Mesenteric fat pad (tissue), 1 donor: ENCODE measurements around the gene DZIP1. TPM values are rescaled to one million over a fixed set of nuclear protein-coding genes. Genes with fewer than 3 reads are reported as not detected.
"Not testable (repeated sequence)": the region's sequence is repeated elsewhere in the genome, so short reads cannot be mapped to it uniquely, and the experiment has no call there.

ENCODE experiments used
- DNase-seq: peaks from one replicate; pipeline ENCODE4 v3.0.0-alpha.2; 2020; ENCODE audit warnings: low spot score
- total RNA-seq: library from RNA; stranded (reverse); fragmentation: NEBNext Ultra II Directional; extraction: Animal tissue kit (Norgen Biotek cat#: 25700); gene quantifications from one replicate; pipeline ENCODE4 v1.2.1, GENCODE V29; 2021
- donor health status: DM: yes; HTN: yes; CAD: no.

The DZIP1 gene
- total RNA-seq, 1 donor from 2014 or later: 7.8 TPM

DNA sequence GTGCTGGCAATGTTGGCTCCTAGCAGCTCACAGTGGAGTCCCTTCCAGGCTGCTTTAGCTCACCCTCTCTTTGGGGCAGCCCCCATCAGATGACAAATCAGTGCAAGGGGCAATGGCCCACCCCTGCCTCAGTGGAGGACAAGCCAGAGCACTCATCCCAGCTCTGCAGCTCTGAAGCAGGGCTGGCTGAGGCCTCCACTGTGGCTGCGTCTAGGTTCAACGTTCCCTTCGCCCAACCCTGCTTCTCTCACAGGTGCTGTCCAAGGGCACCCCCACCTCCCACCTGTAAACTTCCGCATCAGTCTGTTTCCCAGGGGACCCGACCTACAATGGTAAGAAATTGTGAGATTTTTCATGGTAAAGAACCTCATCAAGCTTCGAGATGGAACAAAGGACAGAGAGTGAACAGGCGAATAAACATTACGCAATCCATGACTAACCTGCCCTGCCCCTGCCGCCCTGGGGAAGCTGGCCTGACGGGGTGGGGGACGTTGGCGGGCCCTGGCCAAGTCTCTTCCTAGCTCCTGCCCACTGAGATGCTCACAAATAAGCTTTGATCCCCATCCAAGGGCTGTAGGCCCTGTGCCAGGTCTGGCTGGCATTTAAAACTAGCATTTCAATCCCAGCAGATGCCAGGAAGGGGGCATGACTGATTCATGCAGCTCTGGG is 40.5 kb downstream of the DZIP1 start:
- DNase-seq: no peak

DNA sequence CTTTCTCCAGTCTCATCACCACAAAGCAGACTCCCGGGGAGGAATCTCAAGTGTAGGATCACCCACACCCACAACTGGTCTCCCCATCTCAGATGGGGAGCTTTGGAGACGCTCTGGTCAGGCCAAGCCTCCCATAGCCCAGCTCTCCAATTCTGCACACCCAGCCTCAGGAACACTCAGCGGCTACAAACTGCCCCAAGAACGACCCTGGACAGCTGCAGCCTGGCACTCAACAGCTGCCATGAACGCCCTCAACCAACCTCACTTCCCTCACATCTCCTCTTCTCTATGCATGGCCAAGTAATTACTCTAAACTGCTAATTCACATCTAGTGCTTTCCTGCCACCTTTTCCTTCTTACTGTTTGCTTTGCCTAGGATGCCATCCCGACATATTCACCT is 42.6 kb downstream of the DZIP1 start:
- no peak for DNase-seq

- no peak for DNase-seq
These were observed 43.3 kb downstream of the DZIP1 start for GRCh38 chr13:95601216-95601615.

GRCh38 chr13:95596701-95597100 is 47.8 kb downstream of the DZIP1 start:
- no peak for DNase-seq

- DNase-seq: no peak
These were observed 51.0 kb downstream of the DZIP1 start for GRCh38 chr13:95593462-95593861.

- no peak for DNase-seq
These were observed 55.8 kb downstream of the DZIP1 start for GRCh38 chr13:95588721-95589120.

- no peak for DNase-seq
These were observed 56.4 kb downstream of the DZIP1 start for GRCh38 chr13:95588134-95588533.

GRCh38 chr13:95585867-95586266 is 58.6 kb downstream of the DZIP1 start:
- DNase-seq: no peak

DNA sequence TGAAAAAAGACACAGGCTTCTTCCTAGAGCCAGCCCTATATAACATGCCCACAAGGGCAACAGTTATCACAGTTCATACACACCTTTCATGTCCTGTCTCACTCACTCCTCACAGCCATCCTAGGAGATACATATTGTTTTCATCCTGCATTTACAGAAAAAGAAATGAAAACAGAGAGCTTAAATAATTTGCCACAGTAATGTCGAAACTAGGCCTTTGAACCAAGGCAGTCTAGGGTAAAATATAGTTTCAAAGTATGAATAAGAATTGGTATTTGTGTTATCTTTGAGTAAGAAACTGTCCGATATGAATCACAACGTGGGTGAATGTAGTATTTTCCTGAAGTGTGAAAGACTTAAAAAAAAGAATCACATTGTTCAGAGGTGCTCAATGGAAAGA is 65.2 kb downstream of the DZIP1 start:
- no peak for DNase-seq

- no peak for DNase-seq
These were observed 71.3 kb downstream of the DZIP1 start for GRCh38 chr13:95573221-95573620.

- DNase-seq: no peak
These were observed 72.6 kb downstream of the DZIP1 start for GRCh38 chr13:95571941-95572340.

DNA sequence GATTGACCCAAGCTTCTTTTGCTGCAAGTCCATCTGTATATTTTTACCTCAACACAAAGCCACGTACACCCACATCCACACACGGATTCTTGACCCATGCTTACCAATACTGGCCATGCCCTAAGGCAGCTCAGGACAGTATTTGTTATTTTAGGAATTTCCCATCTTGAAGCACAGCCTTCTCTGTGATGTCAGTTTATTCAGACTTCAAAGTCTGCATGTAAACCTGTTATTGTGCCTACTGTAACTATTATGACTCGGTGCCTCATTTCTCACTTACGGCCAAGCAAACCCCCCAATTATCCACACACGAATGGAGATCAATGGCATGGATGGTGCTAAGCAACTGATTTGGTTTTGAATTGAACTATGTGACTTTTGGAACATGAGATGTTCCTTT is 74.5 kb downstream of the DZIP1 start:
- no peak for DNase-seq

DNA sequence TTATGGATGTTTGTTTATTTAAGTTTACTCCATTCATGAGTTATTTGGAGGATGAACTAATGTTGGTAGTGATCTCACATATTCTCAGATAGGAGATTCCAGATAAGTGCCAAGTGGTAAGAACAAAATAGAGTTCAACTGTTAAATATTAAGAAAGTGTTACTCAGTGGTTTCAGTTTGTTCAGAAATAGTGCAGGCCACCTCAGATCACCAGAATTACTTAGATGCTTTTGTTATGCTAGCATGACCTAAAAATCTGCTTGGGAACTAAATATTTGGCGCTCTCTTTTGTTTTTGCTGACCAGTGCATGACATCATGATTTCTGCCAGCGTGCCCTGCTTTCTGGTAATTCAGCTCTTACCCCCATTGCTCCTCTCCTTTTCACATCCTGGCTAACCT is 76.4 kb downstream of the DZIP1 start:
- DNase-seq: no peak

GRCh38 chr13:95565758-95566157 is 78.7 kb downstream of the DZIP1 start:
- DNase-seq: not testable (repeated sequence)

DNA sequence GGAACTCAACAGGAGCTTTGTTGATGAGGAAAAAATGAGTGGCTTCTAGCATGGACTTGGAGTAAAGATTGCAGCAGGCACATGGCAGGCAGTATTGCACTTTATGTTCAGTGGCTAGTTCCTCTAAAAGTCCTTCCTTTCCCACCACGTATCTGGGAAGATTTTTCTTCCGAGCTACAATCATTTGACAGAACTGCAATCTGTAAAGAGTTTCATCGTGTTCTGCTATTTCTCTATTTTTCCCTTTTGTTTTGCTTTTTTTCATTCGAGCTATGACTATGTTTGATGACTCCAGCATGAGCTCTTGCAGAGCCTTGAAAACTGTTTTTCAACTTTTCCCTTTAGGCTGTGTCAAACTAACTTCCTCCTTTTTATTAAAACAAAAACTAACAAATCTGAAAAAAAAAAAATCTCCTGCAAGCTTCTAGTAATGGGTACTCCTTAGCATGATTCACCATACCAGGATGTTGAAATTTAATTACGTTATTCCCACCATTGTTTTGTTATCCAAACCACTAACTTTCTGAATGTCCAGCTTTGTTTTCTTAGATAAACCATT is 79.7 kb downstream of the DZIP1 start:
- no peak for DNase-seq

DNA sequence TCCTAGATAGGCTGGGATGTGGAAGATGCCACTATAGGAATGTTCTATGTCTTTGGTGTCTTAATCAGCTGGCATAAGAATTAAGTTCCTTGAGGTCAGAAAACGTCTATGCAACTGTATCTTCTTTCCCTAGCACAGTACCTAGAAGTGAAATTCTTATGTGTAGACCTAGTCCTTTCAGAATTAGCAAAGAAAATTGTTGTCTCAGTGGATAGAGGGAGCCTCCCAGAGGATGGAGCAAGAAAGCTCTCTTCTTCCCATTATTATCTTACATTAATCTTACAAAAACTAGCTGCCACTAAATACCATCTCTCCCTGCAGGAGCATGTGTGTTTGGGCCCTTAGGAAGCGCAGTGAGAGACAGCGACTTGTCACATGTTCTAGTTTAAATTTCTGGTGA is 80.4 kb downstream of the DZIP1 start:
- no peak for DNase-seq

- DNase-seq: no peak
These were observed 84.1 kb downstream of the DZIP1 start for GRCh38 chr13:95560387-95560786.

GRCh38 chr13:95559100-95559499 is 85.4 kb downstream of the DZIP1 start:
- DNase-seq: no peak

GRCh38 chr13:95557013-95557412 is 87.5 kb downstream of the DZIP1 start:
- DNase-seq: no peak

- DNase-seq: no peak
These were observed 90.7 kb downstream of the DZIP1 start for GRCh38 chr13:95553581-95554385.

DNA sequence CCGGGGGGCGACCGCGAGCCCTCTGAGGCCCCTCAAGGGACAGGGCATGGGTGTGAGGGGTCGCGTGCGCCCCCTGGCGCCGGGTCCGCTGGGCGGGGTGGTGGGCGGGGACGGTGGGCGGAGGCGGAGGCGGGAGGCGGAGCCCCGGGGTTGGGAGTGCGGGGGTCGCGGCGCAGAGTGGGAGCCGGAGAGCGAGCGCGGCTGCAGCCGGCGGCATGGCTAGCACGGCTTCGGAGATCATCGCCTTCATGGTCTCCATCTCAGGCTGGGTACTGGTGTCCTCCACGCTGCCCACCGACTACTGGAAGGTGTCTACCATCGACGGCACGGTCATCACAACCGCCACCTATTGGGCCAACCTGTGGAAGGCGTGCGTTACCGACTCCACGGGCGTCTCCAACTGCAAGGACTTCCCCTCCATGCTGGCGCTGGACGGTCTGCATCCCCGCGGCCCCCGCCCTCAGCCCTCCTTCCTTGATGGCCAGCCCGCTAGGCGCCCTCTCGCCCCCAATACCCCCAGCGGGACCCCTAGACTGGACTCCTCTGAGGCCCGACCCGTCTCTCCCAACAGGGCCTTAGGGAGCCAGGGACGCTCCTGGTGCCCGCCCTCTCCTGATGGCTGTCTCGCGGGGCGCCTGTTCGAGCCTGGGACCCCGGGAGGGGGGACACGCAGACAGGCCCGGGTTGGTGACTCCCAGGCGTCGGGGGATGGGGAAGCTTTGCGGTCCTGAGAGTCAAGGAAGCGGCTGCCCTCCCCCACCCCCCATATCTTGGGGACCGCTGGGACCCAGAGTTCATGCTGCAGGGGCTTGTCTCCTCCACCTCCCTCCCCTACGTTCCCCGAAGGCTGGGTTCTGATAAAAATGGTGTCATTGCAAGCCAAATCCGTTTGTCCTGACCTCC is 91.7 kb downstream of the DZIP1 start, which contains the start of gene CLDN10:
Gene CLDN10, plus strand, starts transcription at position 182 of the 903 bp plus-strand sequence. Its CDS starts 34 bp downstream, at position 216.
- no peak for DNase-seq

GRCh38 chr13:95552208-95552538 is 92.3 kb downstream of the DZIP1 start:
- DNase-seq: no peak
